Panc1 (cell line): ENCODE measurements around the gene MTHFD1L. TPM values are rescaled to one million over a fixed set of nuclear protein-coding genes. Genes with fewer than 3 reads are reported as not detected.

Experiments
- ATAC-seq: fragments of 200-7000 bp; cut with Tn5 transposase; 2 replicates; pipeline ENCODE4 v1.9.1; 2020; ENCODE audit warnings: mild to moderate bottlenecking, moderate library complexity
- BruUV-seq: library from RNA; stranded (reverse); fragments of 400-500 nt; replicated peaks from 2 replicates; lab custom pipeline; 2021; lab: Mats Ljungman, UMichigan
- CTCF ChIA-PET: fragments of 300-600 bp; sonication (Branson Sonifier 250); formaldehyde crosslinking; loops from one replicate; lab custom pipeline; 2022; ENCODE audit warnings: antibody characterized with exemption; lab: Charles Lee
- POLR2A ChIA-PET: fragments of 300-600 bp; sonication (Branson Sonifier 250); formaldehyde crosslinking; loops from one replicate; lab custom pipeline; 2022; ENCODE audit warnings: antibody characterized with exemption; lab: Charles Lee
- DNase-seq: peaks from one replicate; pipeline ENCODE4 v3.0.0-alpha.2; 2010; ENCODE audit warnings: low read depth, low spot score
- H3K27ac ChIP-seq: 2 replicates; pipeline ENCODE4 v1.5.1; 2011; ENCODE audit warnings: mild to moderate bottlenecking, low read length, inconsistent platforms
- H3K27me3 ChIP-seq: fragments of 200-500 bp; sonication (Bioruptor generic); 2 replicates; pipeline ENCODE4 v1.6.0; 2014; ENCODE audit warnings: low read length, inconsistent platforms; ENCODE audit not compliant: control insufficient read depth, insufficient read depth
- H3K36me3 ChIP-seq: fragments of 200-500 bp; sonication (Bioruptor generic); 2 replicates; pipeline ENCODE4 v1.5.1; 2014; ENCODE audit warnings: inconsistent platforms, mild to moderate bottlenecking, low read length, moderate library complexity; ENCODE audit not compliant: control insufficient read depth, insufficient read depth
- H3K4me1 ChIP-seq: 2 replicates; pipeline ENCODE4 v1.5.1; 2011; ENCODE audit warnings: inconsistent platforms, mild to moderate bottlenecking, low read length, moderate library complexity; ENCODE audit not compliant: control insufficient read depth, insufficient read depth
- H3K4me3 ChIP-seq, 2 experiments: 2 replicates each; pipeline ENCODE4 v1.5.1; 2011 to 2012; ENCODE audit warnings: low read depth in 2 of 2, low read length in 2 of 2, mild to moderate bottlenecking in 2 of 2, inconsistent platforms in 1 of 2, moderate library complexity in 1 of 2
- H3K9me3 ChIP-seq: fragments of 200-500 bp; sonication (Bioruptor generic); 2 replicates; pipeline ENCODE4 v1.5.1; 2014; ENCODE audit warnings: low read depth, mild to moderate bottlenecking, inconsistent platforms, low read length, moderate library complexity; ENCODE audit not compliant: control insufficient read depth, insufficient read depth
- CTCF ChIP-seq: fragments of 450-650 bp; IDR thresholded peaks from 2 replicates; pipeline ENCODE4 v1.5.1; 2017; ENCODE audit warnings: mild to moderate bottlenecking
- POLR2AphosphoS5 ChIP-seq: IDR thresholded peaks from 2 replicates; pipeline ENCODE4 v1.6.1; 2012; ENCODE audit warnings: mild to moderate bottlenecking, low read depth, low read length, moderate library complexity
- REST ChIP-seq, 2 experiments: IDR thresholded peaks; 2 replicates each; pipeline ENCODE4 v1.6.1; 2011 to 2012; ENCODE audit warnings: low read depth in 2 of 2, control low read depth in 1 of 2, low read length in 1 of 2, mild to moderate bottlenecking in 1 of 2, moderate library complexity in 1 of 2; ENCODE audit not compliant: insufficient read depth in 1 of 2
- SIN3A ChIP-seq: IDR thresholded peaks from 2 replicates; pipeline ENCODE4 v1.6.1; 2012; ENCODE audit warnings: low read depth, mild to moderate bottlenecking, low read length, moderate library complexity, borderline replicate concordance; ENCODE audit not compliant: insufficient read depth
- TCF7L2 ChIP-seq: IDR thresholded peaks from 2 replicates; pipeline ENCODE4 v1.6.1; 2011; ENCODE audit warnings: mild to moderate bottlenecking, low read depth, low read length, inconsistent platforms
- in situ Hi-C: cut with HindIII; loops from 2 replicates; pipeline ENCODE4 v1.10.0; 2016; ENCODE audit warnings: low sequenced_read_pairs, low pct_unique_long_range_greater_than_20kb
- intact Hi-C: fragments of 100-400 bp; cut with micrococcal nuclease; formaldehyde crosslinking; loops from one replicate; pipeline ENCODE4 v1.10.0; 2022; ENCODE audit not compliant: unreplicated experiment
- total RNA-seq: library from RNA; stranded (reverse); gene quantifications from one replicate; pipeline ENCODE4 v1.2.1, GENCODE V29; 2021; ENCODE audit not compliant: unreplicated experiment

Gene MTHFD1L
- total RNA-seq, 1 experiment from 2014 or later: 76.2 TPM

GRCh38 chr6:150979826-150980350 lies 114.4 kb downstream of the MTHFD1L start:
- no peaks in the 10 kb centered on the region for H3K4me1 ChIP-seq
- DNase-seq: no peak
- BruUV-seq: no TSS peak
- no peak overlapping the region for H3K4me3 ChIP-seq
- H3K36me3 ChIP-seq: no peaks in the 10 kb centered on the region
- ChIA-PET CTCF (no interaction called here), POLR2A (interaction anchor here (0.6 to 0.7 kb wide), 2 partner anchors 323 to 434 kb away, joined by 3 to 7 read pairs; no protein-coding TSS in a partner anchor)
- no peak for ATAC-seq
- intact Hi-C loops (no loop called here), in situ Hi-C loops (no loop called here)
- no peaks in the 10 kb centered on the region for H3K27me3 ChIP-seq
- no peaks in the 10 kb centered on the region for H3K9me3 ChIP-seq
- no peak overlapping the region for H3K27ac ChIP-seq
- TF ChIP-seq REST (IDR thresholded peaks at IDR 0.05; ENCODE audit: insufficient read depth in 1 of 2, low read depth in 2 of 2, low read length in 1 of 2) (no peak), CTCF (no peak), TCF7L2 (no peak), SIN3A (no peak), POLR2AphosphoS5 (no peak)

GRCh38 chr6:150981095-150981494 lies 115.6 kb downstream of the MTHFD1L start:
- no peaks in the 10 kb centered on the region for H3K4me1 ChIP-seq
- no TSS peak for BruUV-seq
- in situ Hi-C loops: no loop called here
- intact Hi-C loops: no loop called here
- CTCF ChIA-PET: no interaction called here
- H3K4me3 ChIP-seq: no peak overlapping the region
- no peak for DNase-seq
- no peaks in the 10 kb centered on the region for H3K9me3 ChIP-seq
- no peak for ATAC-seq
- no peaks in the 10 kb centered on the region for H3K27me3 ChIP-seq
- POLR2A ChIA-PET: no interaction called here
- H3K36me3 ChIP-seq: no peaks in the 10 kb centered on the region
- no peak overlapping the region for H3K27ac ChIP-seq
- TF ChIP-seq CTCF: no peak
